ENCODE results near the gene NAALADL2.

The NAALADL2 gene

DNA sequence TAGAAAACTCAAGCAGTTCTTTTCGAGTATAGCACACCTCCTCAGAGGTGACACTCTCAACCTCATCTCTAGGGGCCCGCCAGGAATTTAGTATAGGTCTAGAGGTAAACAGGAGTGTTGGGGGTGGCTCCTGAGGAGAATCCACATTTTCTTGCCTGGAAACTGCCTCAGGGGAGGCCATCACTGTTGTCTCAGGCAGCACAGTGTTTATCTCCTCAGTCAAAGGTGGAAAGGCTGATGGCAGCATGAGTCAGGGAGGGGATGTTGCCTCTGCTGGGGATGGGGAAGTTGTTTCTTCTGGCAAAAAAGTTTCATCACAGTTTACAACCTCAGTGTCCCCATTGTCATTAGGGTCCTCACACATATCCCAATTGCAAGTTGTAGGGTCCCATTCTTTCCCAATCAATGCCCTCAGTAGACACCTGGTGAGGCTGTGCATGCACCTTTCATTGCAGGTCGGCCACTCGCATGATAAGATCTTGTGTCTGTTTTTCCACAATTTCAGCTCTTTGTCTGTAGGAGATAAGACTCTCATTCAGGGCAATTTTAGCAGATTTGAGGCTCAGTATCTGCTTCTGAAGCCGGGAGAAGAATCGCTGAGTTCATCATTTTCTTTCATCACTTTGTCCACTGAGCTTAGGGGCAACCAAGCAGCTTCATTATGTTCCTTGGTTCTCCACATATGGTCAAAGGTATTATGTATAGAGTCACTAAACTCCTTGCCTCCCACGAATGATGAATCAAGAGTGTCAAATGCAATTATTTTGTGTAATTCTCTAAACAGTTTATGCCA, 25.8 kb downstream of the NAALADL2 start:
- no peak overlapping the region for H3K9ac ChIP-seq (ENCODE audit: low read depth, low read length)
- H3K4me1 ChIP-seq (ENCODE audit: control insufficient read depth, insufficient read depth, low read length), result no peaks in the 10 kb centered on the region; the same call in 1 of the 2 replicates
- H3K27ac ChIP-seq (ENCODE audit: low read depth, low read length), result no peak overlapping the region
- no peak overlapping the region for H3K4me3 ChIP-seq (ENCODE audit: low read depth, low read length)
- no peaks in the 10 kb centered on the region for H3K36me3 ChIP-seq (ENCODE audit: control insufficient read depth, insufficient read depth, low read length)
- no peaks in the 10 kb centered on the region for H3K27me3 ChIP-seq (ENCODE audit: control insufficient read depth, insufficient read depth, low read length)
- no peaks in the 10 kb centered on the region for H3K9me3 ChIP-seq (ENCODE audit: control insufficient read depth, insufficient read depth, low read length)

DNA sequence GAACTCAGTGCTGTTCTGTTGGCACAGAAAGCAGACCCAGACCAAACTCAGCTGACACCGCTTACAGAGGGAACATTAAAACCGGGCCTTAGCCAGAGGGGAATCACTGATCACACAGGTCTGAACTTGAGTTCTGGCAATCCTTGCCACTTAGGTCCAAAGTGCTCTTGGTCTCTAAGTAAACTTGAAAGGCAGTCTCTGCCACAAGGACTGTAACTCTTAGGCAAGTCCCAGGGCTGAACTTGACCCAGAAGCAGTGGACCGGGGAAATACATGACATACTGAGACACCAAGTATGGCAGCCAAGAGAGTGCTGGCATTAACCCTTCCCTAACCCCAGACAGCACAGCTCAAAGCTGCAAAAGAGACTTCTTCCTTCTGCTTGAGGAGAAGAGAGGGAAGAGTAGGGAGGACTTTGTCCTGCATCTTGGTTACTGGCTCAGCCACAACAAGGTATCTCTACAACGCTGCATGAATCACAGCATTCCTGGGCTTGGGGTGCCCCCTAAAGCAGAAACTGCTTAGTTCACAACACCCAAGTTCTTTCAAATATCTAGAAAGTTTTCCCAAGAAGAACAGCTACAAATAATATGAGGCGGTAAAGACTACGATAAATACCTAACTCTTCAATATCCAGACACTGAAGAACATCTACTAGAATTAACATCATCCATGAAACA, 32.5 kb downstream of the NAALADL2 start:
- H3K4me3 ChIP-seq (ENCODE audit: low read depth, low read length), result no peak overlapping the region
- no peak overlapping the region for H3K27ac ChIP-seq (ENCODE audit: low read depth, low read length)
- no peaks in the 10 kb centered on the region; the same call in 1 of the 2 replicates for H3K4me1 ChIP-seq (ENCODE audit: control insufficient read depth, insufficient read depth, low read length)
- no peaks in the 10 kb centered on the region for H3K9me3 ChIP-seq (ENCODE audit: control insufficient read depth, insufficient read depth, low read length)
- H3K27me3 ChIP-seq (ENCODE audit: control insufficient read depth, insufficient read depth, low read length), result no peaks in the 10 kb centered on the region
- no peaks in the 10 kb centered on the region for H3K36me3 ChIP-seq (ENCODE audit: control insufficient read depth, insufficient read depth, low read length)
- no peak overlapping the region for H3K9ac ChIP-seq (ENCODE audit: low read depth, low read length)

- H3K9me3 ChIP-seq (ENCODE audit: control insufficient read depth, insufficient read depth, low read length), result no peaks in the 10 kb centered on the region
- H3K27me3 ChIP-seq (ENCODE audit: control insufficient read depth, insufficient read depth, low read length), result no peaks in the 10 kb centered on the region
- no peaks in the 10 kb centered on the region for H3K36me3 ChIP-seq (ENCODE audit: control insufficient read depth, insufficient read depth, low read length)
- H3K4me3 ChIP-seq (ENCODE audit: low read depth, low read length), result no peak overlapping the region
- no peak overlapping the region for H3K27ac ChIP-seq (ENCODE audit: low read depth, low read length)
- no peak overlapping the region for H3K9ac ChIP-seq (ENCODE audit: low read depth, low read length)
- no peaks in the 10 kb centered on the region for H3K4me1 ChIP-seq (ENCODE audit: control insufficient read depth, insufficient read depth, low read length)
These were observed 47.9 kb downstream of the NAALADL2 start for GRCh38 chr3:174907027-174907426.

DNA sequence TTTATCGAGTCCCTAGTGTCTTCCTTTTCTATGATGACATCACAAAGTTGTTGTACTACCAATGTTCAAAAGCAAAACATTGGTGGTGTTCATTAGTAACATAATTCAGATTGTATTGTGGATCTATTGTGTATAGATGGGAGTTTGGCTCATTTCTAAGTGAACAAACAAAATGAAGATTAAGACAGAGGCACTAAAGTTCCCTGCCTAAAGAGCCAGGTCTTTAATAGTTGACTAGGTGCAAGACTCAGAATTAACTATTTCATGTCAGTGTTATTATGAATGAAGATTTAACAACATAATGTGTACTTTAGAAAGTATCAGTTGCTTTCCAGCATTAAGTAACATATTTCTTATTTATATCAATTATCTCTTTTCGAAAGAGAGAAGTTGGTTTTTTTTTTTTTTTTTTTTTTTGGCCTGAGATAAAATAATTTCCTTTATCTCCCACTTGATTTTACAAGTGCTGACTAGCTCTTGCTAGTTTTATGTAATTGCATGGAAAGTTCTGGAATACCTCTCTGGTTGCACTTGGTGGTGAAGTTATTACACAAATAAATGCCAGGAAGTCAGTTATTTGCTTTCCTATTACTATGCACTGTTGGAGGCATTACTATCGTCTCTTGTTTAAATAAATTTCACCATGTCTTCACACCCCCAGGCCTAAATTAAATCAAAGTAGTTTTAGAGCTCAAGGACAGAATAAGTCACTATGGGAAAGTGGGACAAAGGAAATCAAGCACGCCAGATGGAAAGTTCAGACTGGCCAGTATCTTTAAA, 48.7 kb downstream of the NAALADL2 start:
- no peak overlapping the region for H3K9ac ChIP-seq (ENCODE audit: low read depth, low read length)

DNA sequence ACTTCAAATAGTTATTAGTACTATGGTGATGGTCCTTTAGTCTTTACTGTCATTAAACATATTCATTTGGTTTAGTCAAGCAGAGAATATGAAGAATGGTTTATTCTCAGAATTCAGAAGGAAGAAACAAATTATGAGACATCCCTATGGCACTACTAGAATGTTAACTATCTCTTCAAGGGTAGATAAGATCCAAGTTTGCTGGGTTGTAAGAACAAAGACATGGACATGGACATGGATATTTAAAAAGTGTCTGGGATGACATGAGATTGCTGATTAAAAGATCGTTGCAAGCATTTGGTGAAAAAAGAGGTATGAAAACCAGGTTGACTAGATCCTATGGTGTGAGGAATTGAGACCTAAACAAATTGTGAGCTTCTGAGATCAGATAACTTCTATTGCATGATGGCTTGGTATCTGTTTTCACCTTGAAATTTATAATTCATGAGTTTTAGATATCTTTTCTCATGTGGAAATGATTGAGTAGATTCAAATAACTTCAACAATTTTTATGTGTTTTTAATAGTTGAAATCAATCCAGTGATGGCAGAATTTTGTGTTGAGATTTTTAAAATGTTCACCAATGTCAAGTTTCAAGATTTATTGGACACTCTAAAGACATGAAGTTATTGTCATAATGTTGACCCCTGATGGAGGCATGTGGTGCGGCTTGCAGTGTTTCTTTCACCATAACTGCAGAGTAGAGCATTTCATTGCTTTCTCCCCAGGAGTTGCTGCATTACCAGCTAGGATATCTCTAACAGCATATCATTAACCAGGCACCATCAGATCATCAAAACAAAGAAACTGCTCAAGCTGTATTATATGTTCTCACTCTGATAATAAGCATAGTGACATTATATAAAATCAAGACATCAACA, 72.6 kb downstream of the NAALADL2 start:
- H3K4me1 ChIP-seq (ENCODE audit: control insufficient read depth, insufficient read depth, low read length), result no peaks in the 10 kb centered on the region
- H3K27ac ChIP-seq (ENCODE audit: low read depth, low read length), result no peak overlapping the region
- H3K36me3 ChIP-seq (ENCODE audit: control insufficient read depth, insufficient read depth, low read length), result no peaks in the 10 kb centered on the region
- H3K4me3 ChIP-seq (ENCODE audit: low read depth, low read length), result no peak overlapping the region
- H3K27me3 ChIP-seq (ENCODE audit: control insufficient read depth, insufficient read depth, low read length), result no peaks in the 10 kb centered on the region
- no peak overlapping the region for H3K9ac ChIP-seq (ENCODE audit: low read depth, low read length)
- H3K9me3 ChIP-seq (ENCODE audit: control insufficient read depth, insufficient read depth, low read length), result no peaks in the 10 kb centered on the region

More for the DNA sequence above, 48.7 kb downstream of the NAALADL2 start:
- Histone ChIP-seq H3K9me3 (ENCODE audit: control insufficient read depth, insufficient read depth, low read length) (no peaks in the 10 kb centered on the region), H3K36me3 (ENCODE audit: control insufficient read depth, insufficient read depth, low read length) (no peaks in the 10 kb centered on the region), H3K27me3 (ENCODE audit: control insufficient read depth, insufficient read depth, low read length) (no peaks in the 10 kb centered on the region), H3K4me1 (ENCODE audit: control insufficient read depth, insufficient read depth, low read length) (no peaks in the 10 kb centered on the region), H3K4me3 (ENCODE audit: low read depth, low read length) (no peak overlapping the region), H3K27ac (ENCODE audit: low read depth, low read length) (no peak overlapping the region)

GRCh38 chr3:174936590-174936989, 77.5 kb downstream of the NAALADL2 start:
- no peaks in the 10 kb centered on the region for H3K4me1 ChIP-seq (ENCODE audit: control insufficient read depth, insufficient read depth, low read length)
- no peak overlapping the region for H3K9ac ChIP-seq (ENCODE audit: low read depth, low read length)
- H3K27me3 ChIP-seq (ENCODE audit: control insufficient read depth, insufficient read depth, low read length), result no peaks in the 10 kb centered on the region
- no peak overlapping the region for H3K4me3 ChIP-seq (ENCODE audit: low read depth, low read length)
- no peak overlapping the region for H3K27ac ChIP-seq (ENCODE audit: low read depth, low read length)
- H3K9me3 ChIP-seq (ENCODE audit: control insufficient read depth, insufficient read depth, low read length), result no peaks in the 10 kb centered on the region
- H3K36me3 ChIP-seq (ENCODE audit: control insufficient read depth, insufficient read depth, low read length), result no peaks in the 10 kb centered on the region

GRCh38 chr3:174937478-174937877, 78.3 kb downstream of the NAALADL2 start:
- Histone ChIP-seq H3K9me3 (ENCODE audit: control insufficient read depth, insufficient read depth, low read length) (no peaks in the 10 kb centered on the region), H3K27ac (ENCODE audit: low read depth, low read length) (no peak overlapping the region), H3K4me3 (ENCODE audit: low read depth, low read length) (no peak overlapping the region), H3K27me3 (ENCODE audit: control insufficient read depth, insufficient read depth, low read length) (no peaks in the 10 kb centered on the region), H3K36me3 (ENCODE audit: control insufficient read depth, insufficient read depth, low read length) (no peaks in the 10 kb centered on the region), H3K4me1 (ENCODE audit: control insufficient read depth, insufficient read depth, low read length) (0 out of 2 replicates have a peak, but pooled peaks cover 9% of the 10 kb centered on the region), H3K9ac (ENCODE audit: low read depth, low read length) (no peak overlapping the region)

- H3K27ac ChIP-seq (ENCODE audit: low read depth, low read length), result no peak overlapping the region
These were observed 79.0 kb downstream of the NAALADL2 start for GRCh38 chr3:174938102-174938501.

GRCh38 chr3:174940151-174940550, 81.0 kb downstream of the NAALADL2 start:
- H3K27me3 ChIP-seq (ENCODE audit: control insufficient read depth, insufficient read depth, low read length), result no peaks in the 10 kb centered on the region
- no peak overlapping the region for H3K4me3 ChIP-seq (ENCODE audit: low read depth, low read length)
- H3K36me3 ChIP-seq (ENCODE audit: control insufficient read depth, insufficient read depth, low read length), result no peaks in the 10 kb centered on the region
- no peaks in the 10 kb centered on the region for H3K9me3 ChIP-seq (ENCODE audit: control insufficient read depth, insufficient read depth, low read length)
- H3K9ac ChIP-seq (ENCODE audit: low read depth, low read length), result no peak overlapping the region
- H3K27ac ChIP-seq (ENCODE audit: low read depth, low read length), result no peak overlapping the region
- H3K4me1 ChIP-seq (ENCODE audit: control insufficient read depth, insufficient read depth, low read length), result 0 out of 2 replicates have a peak, but pooled peaks cover 9% of the 10 kb centered on the region

More at GRCh38 chr3:174938102-174938501, 79.0 kb downstream of the NAALADL2 start:
- Histone ChIP-seq H3K4me3 (ENCODE audit: low read depth, low read length) (no peak overlapping the region), H3K27me3 (ENCODE audit: control insufficient read depth, insufficient read depth, low read length) (no peaks in the 10 kb centered on the region), H3K9ac (ENCODE audit: low read depth, low read length) (no peak overlapping the region), H3K36me3 (ENCODE audit: control insufficient read depth, insufficient read depth, low read length) (no peaks in the 10 kb centered on the region), H3K4me1 (ENCODE audit: control insufficient read depth, insufficient read depth, low read length) (0 out of 2 replicates have a peak, but pooled peaks cover 9% of the 10 kb centered on the region), H3K9me3 (ENCODE audit: control insufficient read depth, insufficient read depth, low read length) (no peaks in the 10 kb centered on the region)

GRCh38 chr3:174945276-174945675, 86.1 kb downstream of the NAALADL2 start:
- Histone ChIP-seq H3K9me3 (ENCODE audit: control insufficient read depth, insufficient read depth, low read length) (no peaks in the 10 kb centered on the region), H3K4me1 (ENCODE audit: control insufficient read depth, insufficient read depth, low read length) (0 out of 2 replicates have a peak, but pooled peaks cover 9% of the 10 kb centered on the region), H3K36me3 (ENCODE audit: control insufficient read depth, insufficient read depth, low read length) (no peaks in the 10 kb centered on the region), H3K9ac (ENCODE audit: low read depth, low read length) (no peak overlapping the region), H3K27ac (ENCODE audit: low read depth, low read length) (no peak overlapping the region), H3K27me3 (ENCODE audit: control insufficient read depth, insufficient read depth, low read length) (no peaks in the 10 kb centered on the region), H3K4me3 (ENCODE audit: low read depth, low read length) (no peak overlapping the region)

Data from HUES48 (cell line).